Smooth muscle cell (in vitro differentiated cells): ENCODE results near the gene CEMIP. TPM values are rescaled to one million over a fixed set of nuclear protein-coding genes. Genes with fewer than 3 reads are reported as not detected.
"Not testable (repeated sequence)": the region's sequence is repeated elsewhere in the genome, so short reads cannot be mapped to it uniquely, and the experiment has no call there.

Experiments
- DNase-seq: peaks from one replicate; lab custom pipeline; 2025; ENCODE audit not compliant: unreplicated experiment; lab: John Stamatoyannopoulos, UW
- H2AFZ ChIP-seq: fragments of 200-600 bp; sonication (generic); 2 replicates; pipeline ENCODE4 v1.6.0; 2016; ENCODE audit warnings: antibody characterized with exemption, low read depth, mild to moderate bottlenecking
- H3F3A ChIP-seq: fragments of 200-600 bp; sonication (generic); 2 replicates; pipeline ENCODE4 v1.6.0; 2017; ENCODE audit warnings: antibody characterized with exemption, low read depth
- H3K27ac ChIP-seq: fragments of 200-600 bp; sonication (generic); 2 replicates; pipeline ENCODE4 v1.5.1; 2016; ENCODE audit warnings: low read depth, mild to moderate bottlenecking
- H3K27me3 ChIP-seq: fragments of 200-600 bp; sonication (generic); 2 replicates; pipeline ENCODE4 v1.6.1; 2016; ENCODE audit warnings: low read depth, mild to moderate bottlenecking
- H3K36me3 ChIP-seq: fragments of 200-600 bp; sonication (generic); 2 replicates; pipeline ENCODE4 v1.5.1; 2016; ENCODE audit warnings: low read depth
- H3K4me1 ChIP-seq: fragments of 200-600 bp; sonication (generic); 2 replicates; pipeline ENCODE4 v1.5.1; 2016; ENCODE audit warnings: low read depth
- H3K4me2 ChIP-seq: fragments of 200-600 bp; sonication (generic); 2 replicates; pipeline ENCODE4 v1.6.0; 2016; ENCODE audit warnings: mild to moderate bottlenecking
- H3K4me3 ChIP-seq: fragments of 200-600 bp; sonication (generic); 2 replicates; pipeline ENCODE4 v1.5.1; 2016; ENCODE audit warnings: mild to moderate bottlenecking
- H3K79me2 ChIP-seq: fragments of 200-600 bp; sonication (generic); 2 replicates; pipeline ENCODE4 v1.6.0; 2016; ENCODE audit warnings: low read depth, mild to moderate bottlenecking
- H3K9ac ChIP-seq: fragments of 200-600 bp; sonication (generic); 2 replicates; pipeline ENCODE4 v1.6.0; 2016; ENCODE audit warnings: low read depth
- H3K9me3 ChIP-seq: fragments of 200-600 bp; sonication (generic); replicated peaks from 2 replicates; pipeline ENCODE4 v1.5.1; 2016; ENCODE audit warnings: low read depth
- H4K20me1 ChIP-seq: fragments of 200-600 bp; sonication (generic); 2 replicates; pipeline ENCODE4 v1.6.0; 2016; ENCODE audit warnings: low read depth
- CTCF ChIP-seq: fragments of 200-600 bp; sonication (generic); IDR thresholded peaks from 2 replicates; pipeline ENCODE4 v1.5.1; 2017; ENCODE audit warnings: borderline replicate concordance, mild to moderate bottlenecking, antibody characterized with exemption; ENCODE audit not compliant: insufficient read depth, poor library complexity, severe bottlenecking
- WGBS: methylation state at CpG from one replicate; pipeline ENCODE4 v1.1.7; 2016; ENCODE audit warnings: low lambda C conversion rate; 5-methylcytosine and 5-hydroxymethylcytosine counted together
- polyA plus RNA-seq: library from polyadenylated mRNA; unstranded; fragments of >200 nt; fragmentation: Nextera tagmentation; extraction: Ambion mirVana; gene quantifications from 2 replicates; pipeline ENCODE4 v1.2.1, GENCODE V29; 2016
- total RNA-seq: library from RNA; depleted of rRNA; stranded (reverse); fragments of >200 nt; gene quantifications from 2 replicates; pipeline ENCODE4 v1.2.3, GENCODE V29; 2014

Gene CEMIP
- total and polyA plus RNA-seq, 2 experiments from 2014 or later: 1.9 TPM

- Histone ChIP-seq H3K36me3 (no peaks in the 10 kb centered on the region), H3K9ac (no peak overlapping the region), H4K20me1 (peaks cover 47% of the 10 kb centered on the region), H3K27ac (no peak overlapping the region), H3K9me3 (no peaks in the 10 kb centered on the region), H3K27me3 (no peaks in the 10 kb centered on the region), H2AFZ (no peak overlapping the region), H3K4me1 (peaks cover 12% of the 10 kb centered on the region), H3K4me2 (no peak overlapping the region), H3F3A (no peaks in the 10 kb centered on the region), H3K4me3 (no peak overlapping the region), H3K79me2 (no peaks in the 10 kb centered on the region)
- no peak for DNase-seq
- WGBS: 98% methylated on average over 12 of the region's 12 CpGs
- TF ChIP-seq CTCF: no peak
These were observed 174.1 kb downstream of the CEMIP start for GRCh38 chr15:80953001-80953952.

GRCh38 chr15:80953953-80954778 is 175.0 kb downstream of the CEMIP start:
- no peak overlapping the region for H3K9ac ChIP-seq
- no peak for DNase-seq
- no peaks in the 10 kb centered on the region for H3K36me3 ChIP-seq
- no peak overlapping the region for H3K4me2 ChIP-seq
- H3K9me3 ChIP-seq: no peaks in the 10 kb centered on the region
- H3K27me3 ChIP-seq: no peaks in the 10 kb centered on the region
- H3K4me3 ChIP-seq: no peak overlapping the region
- no peaks in the 10 kb centered on the region for H3K79me2 ChIP-seq
- peaks cover 51% of the 10 kb centered on the region for H4K20me1 ChIP-seq
- H3K27ac ChIP-seq: no peak overlapping the region
- peaks cover 12% of the 10 kb centered on the region for H3K4me1 ChIP-seq
- TF ChIP-seq CTCF: no peak
- no peak overlapping the region for H2AFZ ChIP-seq
- H3F3A ChIP-seq: no peaks in the 10 kb centered on the region
- 76% methylated on average over 9 of the region's 9 CpGs for WGBS

DNA sequence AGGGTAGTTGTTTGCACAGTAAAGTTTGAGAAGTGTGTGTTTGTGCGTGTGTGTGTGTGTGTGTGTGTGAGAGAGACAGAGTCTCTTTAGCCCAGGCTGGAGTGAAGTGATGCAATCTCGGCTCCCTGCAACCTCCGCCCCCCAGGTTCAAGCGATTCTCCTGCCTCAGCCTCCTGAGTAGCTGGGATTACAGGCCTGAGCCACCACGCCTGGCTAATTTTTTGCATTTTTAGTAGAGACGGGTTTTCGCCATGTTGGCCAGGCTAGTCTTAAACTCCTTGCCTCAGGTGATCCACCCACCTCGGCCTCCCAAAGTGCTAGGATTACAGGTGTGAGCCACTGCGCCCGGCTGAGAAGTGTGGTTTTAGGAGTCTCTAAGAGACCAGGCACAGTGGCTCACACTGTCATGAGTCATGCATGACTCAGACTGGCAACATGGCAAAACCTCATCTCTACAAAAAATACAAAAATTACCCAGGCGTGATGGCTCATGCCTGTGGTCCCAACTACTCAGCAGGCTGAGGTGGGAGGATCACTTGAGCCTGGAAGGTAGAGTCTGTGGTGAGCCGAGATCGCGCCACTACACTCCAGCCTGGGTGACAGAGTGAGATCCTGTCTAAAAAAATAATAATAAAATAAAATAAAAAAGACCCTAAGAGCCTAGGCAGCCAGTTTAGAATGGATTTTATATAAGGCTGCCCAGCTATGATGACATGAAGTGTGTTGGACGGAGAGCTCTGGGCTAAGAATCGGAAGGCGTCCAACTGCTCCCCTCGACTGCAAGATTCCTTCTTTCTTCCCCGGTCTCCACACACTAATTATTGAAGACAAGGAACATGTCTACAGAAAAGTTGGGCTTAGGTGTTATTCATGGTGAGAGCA is 176.6 kb downstream of the CEMIP start:
- not testable (repeated sequence) for H3F3A ChIP-seq, H3K79me2 ChIP-seq, H2AFZ ChIP-seq, H3K9ac ChIP-seq, DNase-seq, H3K9me3 ChIP-seq, H3K4me3 ChIP-seq, H3K27me3 ChIP-seq, H3K36me3 ChIP-seq
- Histone ChIP-seq H3K4me1 (peaks cover 12% of the 10 kb centered on the region), H3K27ac (peak overlapping the region; percentile 45), H4K20me1 (peaks cover 58% of the 10 kb centered on the region), H3K4me2 (peak overlapping the region; percentile 64)
- WGBS: 46% methylated on average over 19 of the region's 19 CpGs
